GM19372 (cell line): Measurements from ENCODE around the gene VEZT.
"Not testable (repeated sequence)": the region's sequence is repeated elsewhere in the genome, so short reads cannot be mapped to it uniquely, and the experiment has no call there.

ENCODE experiments used
- ATAC-seq: cut with Tn5 transposase; IDR thresholded peaks from one replicate; pipeline ENCODE4 v1.9.1; 2021; ENCODE audit warnings: mild to moderate bottlenecking, low read depth, moderate library complexity; ENCODE audit not compliant: unreplicated experiment

The VEZT gene

GRCh38 chr12:95217377-95218149 lies at the start of gene VEZT, which contains the start of gene FGD6:
Gene VEZT (plus strand): TSS chr12:95217807. CDS start chr12:95217851, 44 bp downstream.
Gene FGD6 (minus strand): TSS chr12:95217467. CDS start chr12:95217240, 227 bp downstream.
- peak; percentile 92 for ATAC-seq

- ATAC-seq = no peak
Measured at GRCh38 chr12:95168746-95169145, 48.9 kb upstream of the VEZT start.

GRCh38 chr12:95169368-95169767 lies 48.2 kb upstream of the VEZT start:
- no peak for ATAC-seq

- ATAC-seq = no peak
Measured at GRCh38 chr12:95173392-95174251, 44.0 kb upstream of the VEZT start.

- no peak for ATAC-seq
Measured at GRCh38 chr12:95177201-95177768, 40.3 kb upstream of the VEZT start.

GRCh38 chr12:95178136-95178535 lies 39.5 kb upstream of the VEZT start:
- ATAC-seq = no peak

- ATAC-seq = no peak
Measured at GRCh38 chr12:95179011-95179410, 38.6 kb upstream of the VEZT start.

GRCh38 chr12:95181103-95181502 lies 36.5 kb upstream of the VEZT start:
- ATAC-seq = no peak

GRCh38 chr12:95182868-95183415 lies 34.7 kb upstream of the VEZT start:
- no peak for ATAC-seq

- ATAC-seq = no peak
Measured at GRCh38 chr12:95184121-95184520, 33.5 kb upstream of the VEZT start.

GRCh38 chr12:95185072-95185471 lies 32.5 kb upstream of the VEZT start:
- ATAC-seq = no peak

GRCh38 chr12:95185854-95186253 lies 31.8 kb upstream of the VEZT start:
- ATAC-seq = no peak

- ATAC-seq = no peak
Measured at GRCh38 chr12:95187865-95188415, 29.7 kb upstream of the VEZT start.

GRCh38 chr12:95191060-95191696 lies 26.4 kb upstream of the VEZT start:
- no peak for ATAC-seq

- no peak for ATAC-seq
Measured at GRCh38 chr12:95192271-95192670, 25.3 kb upstream of the VEZT start.

GRCh38 chr12:95193139-95193538 lies 24.5 kb upstream of the VEZT start:
- no peak for ATAC-seq

- ATAC-seq = no peak
Measured at GRCh38 chr12:95195122-95195521, 22.5 kb upstream of the VEZT start.

- ATAC-seq = not testable (repeated sequence)
Measured at GRCh38 chr12:95196875-95197569, 20.6 kb upstream of the VEZT start.

GRCh38 chr12:95197636-95198035 lies 20.0 kb upstream of the VEZT start:
- no peak for ATAC-seq
